ENCODE results near the gene RASA3. TPM values are rescaled to one million over a fixed set of nuclear protein-coding genes. Genes with fewer than 3 reads are reported as not detected.

RASA3 gene
- total RNA-seq, 1 experiment from 2014 or later, result 22.3 TPM

- TF ChIP-seq ATF2 (CRISPR knock-in tag; IDR thresholded peaks at IDR 0.05; ENCODE audit: borderline replicate concordance, low read depth), result no peak
- no peak for TF ChIP-seq NFE2L1 (CRISPR knock-in tag; IDR thresholded peaks at IDR 0.05)
- no peak for TF ChIP-seq OVOL2 (CRISPR knock-in tag; IDR thresholded peaks at IDR 0.05; ENCODE audit: borderline replicate concordance)
- TF ChIP-seq, protein P1, sequence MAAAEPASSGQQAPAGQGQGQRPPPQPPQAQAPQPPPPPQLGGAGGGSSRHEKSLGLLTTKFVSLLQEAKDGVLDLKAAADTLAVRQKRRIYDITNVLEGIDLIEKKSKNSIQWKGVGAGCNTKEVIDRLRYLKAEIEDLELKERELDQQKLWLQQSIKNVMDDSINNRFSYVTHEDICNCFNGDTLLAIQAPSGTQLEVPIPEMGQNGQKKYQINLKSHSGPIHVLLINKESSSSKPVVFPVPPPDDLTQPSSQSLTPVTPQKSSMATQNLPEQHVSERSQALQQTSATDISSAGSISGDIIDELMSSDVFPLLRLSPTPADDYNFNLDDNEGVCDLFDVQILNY (CRISPR knock-in tag; IDR thresholded peaks at IDR 0.05), result no peak
- no peak for TF ChIP-seq JAZF1 (CRISPR knock-in tag; IDR thresholded peaks at IDR 0.05)
- TF ChIP-seq ZNF232 (CRISPR knock-in tag; IDR thresholded peaks at IDR 0.05), result no peak
- TF ChIP-seq ETV6 (CRISPR knock-in tag; IDR thresholded peaks at IDR 0.05), result no peak
- TF ChIP-seq ATF1 (CRISPR knock-in tag; IDR thresholded peaks at IDR 0.05), result no peak
- no peak for TF ChIP-seq NFYB (CRISPR knock-in tag; conservative IDR thresholded peaks at IDR 0.05; ENCODE audit: low read depth)
- TF ChIP-seq KAT7 (CRISPR knock-in tag; IDR thresholded peaks at IDR 0.05; ENCODE audit: borderline replicate concordance), result no peak
Observed at GRCh38 chr13:114147803-114148520, 15.5 kb upstream of the RASA3 start (continued).

DNA sequence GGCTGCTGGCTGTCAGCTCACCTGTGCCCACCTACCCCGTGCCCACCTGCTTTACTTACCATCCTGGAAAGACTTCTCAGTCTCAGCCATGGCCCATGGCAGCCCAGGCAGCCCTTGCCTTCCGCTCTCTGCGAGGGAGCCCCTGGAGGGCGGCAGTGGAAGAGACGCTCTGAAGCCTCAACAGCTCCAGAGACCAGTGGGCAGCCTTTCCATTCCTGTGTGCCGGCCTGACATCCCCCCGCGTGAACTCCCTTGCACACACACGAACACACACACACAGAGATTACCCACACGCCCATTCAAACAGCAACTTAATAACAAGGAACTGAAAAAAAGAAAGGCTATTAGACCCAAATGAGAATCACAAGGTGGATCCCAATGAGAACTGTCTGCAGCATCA is 14.2 kb upstream of the RASA3 start:
- no peak for TF ChIP-seq ZNF263 (CRISPR knock-in tag; IDR thresholded peaks at IDR 0.05; ENCODE audit: low read depth)
- no peak for TF ChIP-seq HMGXB4 (CRISPR knock-in tag; IDR thresholded peaks at IDR 0.05)
- no peak for TF ChIP-seq RELA (CRISPR knock-in tag; IDR thresholded peaks at IDR 0.05; ENCODE audit: borderline replicate concordance)
- no peak for TF ChIP-seq SP1 (CRISPR knock-in tag; conservative IDR thresholded peaks at IDR 0.05)
- no peak for TF ChIP-seq NFYB (CRISPR knock-in tag; conservative IDR thresholded peaks at IDR 0.05; ENCODE audit: low read depth)
- TF ChIP-seq, protein P2, sequence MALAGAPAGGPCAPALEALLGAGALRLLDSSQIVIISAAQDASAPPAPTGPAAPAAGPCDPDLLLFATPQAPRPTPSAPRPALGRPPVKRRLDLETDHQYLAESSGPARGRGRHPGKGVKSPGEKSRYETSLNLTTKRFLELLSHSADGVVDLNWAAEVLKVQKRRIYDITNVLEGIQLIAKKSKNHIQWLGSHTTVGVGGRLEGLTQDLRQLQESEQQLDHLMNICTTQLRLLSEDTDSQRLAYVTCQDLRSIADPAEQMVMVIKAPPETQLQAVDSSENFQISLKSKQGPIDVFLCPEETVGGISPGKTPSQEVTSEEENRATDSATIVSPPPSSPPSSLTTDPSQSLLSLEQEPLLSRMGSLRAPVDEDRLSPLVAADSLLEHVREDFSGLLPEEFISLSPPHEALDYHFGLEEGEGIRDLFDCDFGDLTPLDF (CRISPR knock-in tag; IDR thresholded peaks at IDR 0.05), result no peak
- TF ChIP-seq, protein P3, sequence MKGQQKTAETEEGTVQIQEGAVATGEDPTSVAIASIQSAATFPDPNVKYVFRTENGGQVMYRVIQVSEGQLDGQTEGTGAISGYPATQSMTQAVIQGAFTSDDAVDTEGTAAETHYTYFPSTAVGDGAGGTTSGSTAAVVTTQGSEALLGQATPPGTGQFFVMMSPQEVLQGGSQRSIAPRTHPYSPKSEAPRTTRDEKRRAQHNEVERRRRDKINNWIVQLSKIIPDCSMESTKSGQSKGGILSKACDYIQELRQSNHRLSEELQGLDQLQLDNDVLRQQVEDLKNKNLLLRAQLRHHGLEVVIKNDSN (CRISPR knock-in tag; IDR thresholded peaks at IDR 0.05), result no peak
- TF ChIP-seq ZNF138 (CRISPR knock-in tag; conservative IDR thresholded peaks at IDR 0.05), result no peak
- TF ChIP-seq SMAD4 (CRISPR knock-in tag; IDR thresholded peaks at IDR 0.05), result no peak
- no peak for TF ChIP-seq ZNF532 (CRISPR knock-in tag; IDR thresholded peaks at IDR 0.05; ENCODE audit: borderline replicate concordance)
- no peak for TF ChIP-seq CBFB (CRISPR knock-in tag; IDR thresholded peaks at IDR 0.05; ENCODE audit: low read depth)
- no peak for TF ChIP-seq GRHL2 (CRISPR knock-in tag; IDR thresholded peaks at IDR 0.05; ENCODE audit: insufficient replicate concordance, severe bottlenecking)
- TF ChIP-seq JUN (CRISPR knock-in tag; IDR thresholded peaks at IDR 0.05), result no peak
- ATAC-seq (peak; percentile 80), DNase-seq (ENCODE audit: low spot score) (peak; percentile 57)
- Mint-ChIP-seq H3K9me3 (no peaks in the 10 kb centered on the region), H3K27me3 (ENCODE audit: low read depth) (no peaks in the 10 kb centered on the region; the same call in 1 of the 2 replicates), H3K4me1 (no peaks in the 10 kb centered on the region), H3K27ac (no peak overlapping the region), H3K36me3 (no peaks in the 10 kb centered on the region), H3K4me3 (no peak overlapping the region)
- CTCF ChIA-PET, result interaction anchor here (1.0 kb wide), 1 partner anchor 17 kb away, joined by 3 read pairs; no protein-coding TSS in a partner anchor
- POLR2A ChIA-PET, result no interaction called here
